Panc1 (cell line): ENCODE measurements around the gene RER1.

Experiments
- POLR2AphosphoS5 ChIP-seq: IDR thresholded peaks from 2 replicates; pipeline ENCODE4 v1.6.1; 2012; ENCODE audit warnings: mild to moderate bottlenecking, low read depth, low read length, moderate library complexity
- TF ChIP-seq, protein P1 (sequence below): fragments of 450-650 bp; IDR thresholded peaks from 2 replicates; pipeline ENCODE4 v1.5.1; 2017; ENCODE audit warnings: mild to moderate bottlenecking

DNA sequence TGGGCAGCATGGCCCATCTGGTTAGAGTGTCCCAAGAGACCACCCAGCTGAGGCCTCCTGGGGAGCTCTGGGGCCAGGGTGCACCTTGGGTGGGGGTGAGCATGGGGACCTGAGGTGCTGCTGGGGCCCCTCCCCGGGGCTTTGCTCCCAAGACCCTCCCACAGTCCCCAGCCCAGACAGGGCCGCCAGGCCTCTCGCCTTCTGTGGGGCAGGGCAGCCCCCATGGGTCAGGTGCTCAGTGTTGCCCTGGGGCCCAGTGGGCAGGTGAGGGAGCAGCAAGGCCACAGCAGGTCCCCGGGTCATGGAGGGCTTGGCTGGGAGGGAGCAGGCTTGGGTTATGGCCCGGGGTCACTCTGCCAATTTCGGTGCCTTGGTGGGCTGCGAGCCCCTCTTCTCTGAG, 45.2 kb downstream of the RER1 start:
- TF ChIP-seq, protein P1, sequence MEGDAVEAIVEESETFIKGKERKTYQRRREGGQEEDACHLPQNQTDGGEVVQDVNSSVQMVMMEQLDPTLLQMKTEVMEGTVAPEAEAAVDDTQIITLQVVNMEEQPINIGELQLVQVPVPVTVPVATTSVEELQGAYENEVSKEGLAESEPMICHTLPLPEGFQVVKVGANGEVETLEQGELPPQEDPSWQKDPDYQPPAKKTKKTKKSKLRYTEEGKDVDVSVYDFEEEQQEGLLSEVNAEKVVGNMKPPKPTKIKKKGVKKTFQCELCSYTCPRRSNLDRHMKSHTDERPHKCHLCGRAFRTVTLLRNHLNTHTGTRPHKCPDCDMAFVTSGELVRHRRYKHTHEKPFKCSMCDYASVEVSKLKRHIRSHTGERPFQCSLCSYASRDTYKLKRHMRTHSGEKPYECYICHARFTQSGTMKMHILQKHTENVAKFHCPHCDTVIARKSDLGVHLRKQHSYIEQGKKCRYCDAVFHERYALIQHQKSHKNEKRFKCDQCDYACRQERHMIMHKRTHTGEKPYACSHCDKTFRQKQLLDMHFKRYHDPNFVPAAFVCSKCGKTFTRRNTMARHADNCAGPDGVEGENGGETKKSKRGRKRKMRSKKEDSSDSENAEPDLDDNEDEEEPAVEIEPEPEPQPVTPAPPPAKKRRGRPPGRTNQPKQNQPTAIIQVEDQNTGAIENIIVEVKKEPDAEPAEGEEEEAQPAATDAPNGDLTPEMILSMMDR: no peak
- no peak for TF ChIP-seq POLR2AphosphoS5
